ENCODE data around the gene SLC27A3. TPM values are rescaled to one million over a fixed set of nuclear protein-coding genes. Genes with fewer than 3 reads are reported as not detected.

The SLC27A3 gene
- total and polyA plus RNA-seq, 10 of the 15 experiments (the other 5 are each of a cell fraction or from before 2014, with no cell fraction given), result 2.6 to 18.1 (median 8.3) TPM

- TF ChIP-seq, protein P1, sequence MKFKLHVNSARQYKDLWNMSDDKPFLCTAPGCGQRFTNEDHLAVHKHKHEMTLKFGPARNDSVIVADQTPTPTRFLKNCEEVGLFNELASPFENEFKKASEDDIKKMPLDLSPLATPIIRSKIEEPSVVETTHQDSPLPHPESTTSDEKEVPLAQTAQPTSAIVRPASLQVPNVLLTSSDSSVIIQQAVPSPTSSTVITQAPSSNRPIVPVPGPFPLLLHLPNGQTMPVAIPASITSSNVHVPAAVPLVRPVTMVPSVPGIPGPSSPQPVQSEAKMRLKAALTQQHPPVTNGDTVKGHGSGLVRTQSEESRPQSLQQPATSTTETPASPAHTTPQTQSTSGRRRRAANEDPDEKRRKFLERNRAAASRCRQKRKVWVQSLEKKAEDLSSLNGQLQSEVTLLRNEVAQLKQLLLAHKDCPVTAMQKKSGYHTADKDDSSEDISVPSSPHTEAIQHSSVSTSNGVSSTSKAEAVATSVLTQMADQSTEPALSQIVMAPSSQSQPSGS (IDR thresholded peaks at IDR 0.05; ENCODE audit: low read length), result peak; percentile 63
- TF ChIP-seq CREM (IDR thresholded peaks at IDR 0.05; ENCODE audit: low read depth) (peak; percentile 51), NR2F1 (conservative IDR thresholded peaks at IDR 0.05) (peak; percentile 63), SMAD1 (IDR thresholded peaks at IDR 0.05; ENCODE audit: low read depth, partially characterized antibody) (peak; percentile 61), SRF (IDR thresholded peaks at IDR 0.05; ENCODE audit: low read depth in 2 of 2, low read length in 2 of 2) (peak in 1 of 2 experiments; percentile 50; a peak in 1 of 4 replicates), SPI1 (IDR thresholded peaks at IDR 0.05; ENCODE audit: borderline replicate concordance, insufficient read depth, low read depth, low read length) (peak; percentile 57), RUNX3 (IDR thresholded peaks at IDR 0.05; ENCODE audit: low read length) (peak; percentile 95), ZNF622 (IDR thresholded peaks at IDR 0.05) (no peak), NFIC (IDR thresholded peaks at IDR 0.05; ENCODE audit: low read depth, low read length) (0 out of 2 replicates have a peak, but pooled peaks have one; percentile 56), DPF2 (IDR thresholded peaks at IDR 0.05) (peak; percentile 91; the same call in 1 of the 2 replicates), SMARCA5 (IDR thresholded peaks at IDR 0.05) (peak; percentile 84), MXI1 (IDR thresholded peaks at IDR 0.05; ENCODE audit: low read depth, low read length) (0 out of 2 replicates have a peak, but pooled peaks have one; percentile 28), POU2F2 (IDR thresholded peaks at IDR 0.05; ENCODE audit: borderline replicate concordance, low read depth, low read length) (peak; percentile 57; the same call in 1 of the 3 replicates), HDAC6 (IDR thresholded peaks at IDR 0.05; ENCODE audit: unreplicated experiment) (no peak), SIN3A (IDR thresholded peaks at IDR 0.05; ENCODE audit: low read depth, low read length) (no peak), IKZF2 (IDR thresholded peaks at IDR 0.05) (peak; percentile 89 to 97), TARDBP (IDR thresholded peaks at IDR 0.05; ENCODE audit: borderline replicate concordance) (no peak), TBL1XR1 (IDR thresholded peaks at IDR 0.05; ENCODE audit: low read depth, low read length) (peak; percentile 33; the same call in 1 of the 2 replicates), MTA2 (IDR thresholded peaks at IDR 0.05; ENCODE audit: low read depth) (peak; percentile 94), MLLT1 (IDR thresholded peaks at IDR 0.05) (peak; percentile 94)
- TF ChIP-seq, protein P2, sequence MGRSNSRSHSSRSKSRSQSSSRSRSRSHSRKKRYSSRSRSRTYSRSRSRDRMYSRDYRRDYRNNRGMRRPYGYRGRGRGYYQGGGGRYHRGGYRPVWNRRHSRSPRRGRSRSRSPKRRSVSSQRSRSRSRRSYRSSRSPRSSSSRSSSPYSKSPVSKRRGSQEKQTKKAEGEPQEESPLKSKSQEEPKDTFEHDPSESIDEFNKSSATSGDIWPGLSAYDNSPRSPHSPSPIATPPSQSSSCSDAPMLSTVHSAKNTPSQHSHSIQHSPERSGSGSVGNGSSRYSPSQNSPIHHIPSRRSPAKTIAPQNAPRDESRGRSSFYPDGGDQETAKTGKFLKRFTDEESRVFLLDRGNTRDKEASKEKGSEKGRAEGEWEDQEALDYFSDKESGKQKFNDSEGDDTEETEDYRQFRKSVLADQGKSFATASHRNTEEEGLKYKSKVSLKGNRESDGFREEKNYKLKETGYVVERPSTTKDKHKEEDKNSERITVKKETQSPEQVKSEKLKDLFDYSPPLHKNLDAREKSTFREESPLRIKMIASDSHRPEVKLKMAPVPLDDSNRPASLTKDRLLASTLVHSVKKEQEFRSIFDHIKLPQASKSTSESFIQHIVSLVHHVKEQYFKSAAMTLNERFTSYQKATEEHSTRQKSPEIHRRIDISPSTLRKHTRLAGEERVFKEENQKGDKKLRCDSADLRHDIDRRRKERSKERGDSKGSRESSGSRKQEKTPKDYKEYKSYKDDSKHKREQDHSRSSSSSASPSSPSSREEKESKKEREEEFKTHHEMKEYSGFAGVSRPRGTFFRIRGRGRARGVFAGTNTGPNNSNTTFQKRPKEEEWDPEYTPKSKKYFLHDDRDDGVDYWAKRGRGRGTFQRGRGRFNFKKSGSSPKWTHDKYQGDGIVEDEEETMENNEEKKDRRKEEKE (IDR thresholded peaks at IDR 0.05), result no peak
- TF ChIP-seq, protein P3, sequence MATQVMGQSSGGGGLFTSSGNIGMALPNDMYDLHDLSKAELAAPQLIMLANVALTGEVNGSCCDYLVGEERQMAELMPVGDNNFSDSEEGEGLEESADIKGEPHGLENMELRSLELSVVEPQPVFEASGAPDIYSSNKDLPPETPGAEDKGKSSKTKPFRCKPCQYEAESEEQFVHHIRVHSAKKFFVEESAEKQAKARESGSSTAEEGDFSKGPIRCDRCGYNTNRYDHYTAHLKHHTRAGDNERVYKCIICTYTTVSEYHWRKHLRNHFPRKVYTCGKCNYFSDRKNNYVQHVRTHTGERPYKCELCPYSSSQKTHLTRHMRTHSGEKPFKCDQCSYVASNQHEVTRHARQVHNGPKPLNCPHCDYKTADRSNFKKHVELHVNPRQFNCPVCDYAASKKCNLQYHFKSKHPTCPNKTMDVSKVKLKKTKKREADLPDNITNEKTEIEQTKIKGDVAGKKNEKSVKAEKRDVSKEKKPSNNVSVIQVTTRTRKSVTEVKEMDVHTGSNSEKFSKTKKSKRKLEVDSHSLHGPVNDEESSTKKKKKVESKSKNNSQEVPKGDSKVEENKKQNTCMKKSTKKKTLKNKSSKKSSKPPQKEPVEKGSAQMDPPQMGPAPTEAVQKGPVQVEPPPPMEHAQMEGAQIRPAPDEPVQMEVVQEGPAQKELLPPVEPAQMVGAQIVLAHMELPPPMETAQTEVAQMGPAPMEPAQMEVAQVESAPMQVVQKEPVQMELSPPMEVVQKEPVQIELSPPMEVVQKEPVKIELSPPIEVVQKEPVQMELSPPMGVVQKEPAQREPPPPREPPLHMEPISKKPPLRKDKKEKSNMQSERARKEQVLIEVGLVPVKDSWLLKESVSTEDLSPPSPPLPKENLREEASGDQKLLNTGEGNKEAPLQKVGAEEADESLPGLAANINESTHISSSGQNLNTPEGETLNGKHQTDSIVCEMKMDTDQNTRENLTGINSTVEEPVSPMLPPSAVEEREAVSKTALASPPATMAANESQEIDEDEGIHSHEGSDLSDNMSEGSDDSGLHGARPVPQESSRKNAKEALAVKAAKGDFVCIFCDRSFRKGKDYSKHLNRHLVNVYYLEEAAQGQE (IDR thresholded peaks at IDR 0.05; ENCODE audit: low read depth, low read length), result no peak
Observed at GRCh38 chr1:153742411-153743142, 32.6 kb upstream of the SLC27A3 start (continued).

All from GM12878 (cell line).